HG03521 (cell line): ENCODE results near the gene OPN1MW3.
A peak's percentile ranks its signal among the peaks of the same experiment; 100 is the strongest.
"Not testable (repeated sequence)": the region's sequence is repeated elsewhere in the genome, so short reads cannot be mapped to it uniquely, and the experiment has no call there.

Experiments
- ATAC-seq: cut with Tn5 transposase; IDR thresholded peaks from one replicate; pipeline ENCODE4 v1.9.1; 2021; ENCODE audit warnings: mild to moderate bottlenecking, moderate library complexity; ENCODE audit not compliant: unreplicated experiment

Gene OPN1MW3

DNA sequence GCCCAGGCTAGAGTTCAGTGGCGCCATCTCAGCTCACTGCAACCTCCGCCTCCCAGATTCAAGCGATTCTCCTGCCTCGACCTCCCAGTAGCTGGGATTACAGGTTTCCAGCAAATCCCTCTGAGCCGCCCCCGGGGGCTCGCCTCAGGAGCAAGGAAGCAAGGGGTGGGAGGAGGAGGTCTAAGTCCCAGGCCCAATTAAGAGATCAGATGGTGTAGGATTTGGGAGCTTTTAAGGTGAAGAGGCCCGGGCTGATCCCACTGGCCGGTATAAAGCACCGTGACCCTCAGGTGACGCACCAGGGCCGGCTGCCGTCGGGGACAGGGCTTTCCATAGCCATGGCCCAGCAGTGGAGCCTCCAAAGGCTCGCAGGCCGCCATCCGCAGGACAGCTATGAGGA lies at the start of gene OPN1MW3:
Gene OPN1MW3 (plus strand): TSS at position 301 of the 400 bp plus-strand sequence. CDS start 38 bp downstream, at position 339.
- not testable (repeated sequence) for ATAC-seq

DNA sequence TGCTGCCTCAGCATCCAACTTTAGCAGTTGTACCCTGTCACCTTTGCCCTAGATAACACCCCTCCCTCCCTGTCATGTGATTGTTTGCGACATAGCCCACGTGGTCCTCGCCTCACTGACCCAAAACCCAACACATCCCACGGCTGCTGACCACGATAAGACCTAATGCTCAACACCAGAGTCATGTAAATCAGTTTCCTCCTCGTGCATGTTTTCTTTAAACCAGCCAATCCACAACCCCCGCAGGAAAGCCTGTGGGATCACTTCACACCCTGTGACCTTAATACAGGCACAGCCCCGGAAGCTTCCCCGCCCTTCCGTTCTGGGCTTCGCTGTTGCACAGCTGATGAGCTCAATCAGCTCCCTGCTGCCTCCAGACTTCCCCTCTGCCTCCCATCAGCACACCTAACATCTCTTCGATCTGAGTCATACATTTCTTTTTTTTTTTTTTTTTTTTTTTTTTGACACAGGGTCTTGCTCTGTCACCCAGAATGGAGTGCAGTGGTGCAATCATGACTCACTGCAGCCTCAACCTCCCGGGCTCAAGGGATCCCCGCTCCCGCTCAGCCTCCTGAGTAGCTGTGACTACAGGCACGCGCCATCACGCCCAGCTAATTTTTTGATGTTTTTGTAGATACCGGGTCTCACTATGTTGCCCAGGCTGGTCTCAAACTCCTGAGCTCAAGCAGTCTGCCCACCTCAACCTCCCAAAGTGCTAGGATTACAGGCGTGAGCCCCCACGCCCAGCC lies 47.5 kb upstream of the OPN1MW3 start:
- not testable (repeated sequence) for ATAC-seq

GRCh38 chrX:154211057-154211456 lies 46.3 kb upstream of the OPN1MW3 start:
- ATAC-seq = not testable (repeated sequence)

- not testable (repeated sequence) for ATAC-seq
These were observed 45.9 kb upstream of the OPN1MW3 start for GRCh38 chrX:154211499-154211898.

DNA sequence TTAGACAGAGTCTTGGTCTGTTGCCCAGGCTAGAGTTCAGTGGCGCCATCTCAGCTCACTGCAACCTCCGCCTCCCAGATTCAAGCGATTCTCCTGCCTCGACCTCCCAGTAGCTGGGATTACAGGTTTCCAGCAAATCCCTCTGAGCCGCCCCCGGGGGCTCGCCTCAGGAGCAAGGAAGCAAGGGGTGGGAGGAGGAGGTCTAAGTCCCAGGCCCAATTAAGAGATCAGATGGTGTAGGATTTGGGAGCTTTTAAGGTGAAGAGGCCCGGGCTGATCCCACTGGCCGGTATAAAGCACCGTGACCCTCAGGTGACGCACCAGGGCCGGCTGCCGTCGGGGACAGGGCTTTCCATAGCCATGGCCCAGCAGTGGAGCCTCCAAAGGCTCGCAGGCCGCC lies 37.9 kb upstream of the OPN1MW3 start, which contains the start of gene OPN1MW2:
Gene OPN1MW2 (plus strand): TSS at position 301 of the 400 bp plus-strand sequence. CDS start 60 bp downstream, at position 361.
- ATAC-seq = not testable (repeated sequence)

- ATAC-seq = not testable (repeated sequence)
These were observed 32.1 kb upstream of the OPN1MW3 start for GRCh38 chrX:154225292-154225691.

- not testable (repeated sequence) for ATAC-seq
These were observed 30.7 kb upstream of the OPN1MW3 start for GRCh38 chrX:154226706-154227105.

GRCh38 chrX:154231443-154231842 lies 25.9 kb upstream of the OPN1MW3 start:
- not testable (repeated sequence) for ATAC-seq

DNA sequence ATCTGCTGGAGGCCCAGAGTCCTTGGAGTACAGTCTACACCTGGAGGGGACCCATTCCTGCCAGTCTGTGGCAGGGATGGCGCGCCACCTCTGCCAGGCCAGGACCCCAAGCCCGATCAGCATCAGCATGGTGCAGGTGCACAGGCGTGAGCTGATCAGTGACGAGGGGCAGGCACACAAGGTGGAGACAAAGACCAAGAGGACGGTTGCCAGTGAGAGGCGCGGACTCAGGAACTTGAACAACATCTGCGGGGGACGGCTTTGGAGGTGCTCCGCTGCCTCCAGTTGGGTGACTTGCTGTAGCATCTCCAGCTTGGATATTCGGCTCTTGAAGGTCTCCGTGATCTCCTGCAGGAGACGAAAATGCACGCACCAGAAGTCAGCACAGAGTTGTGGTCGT lies 23.8 kb upstream of the OPN1MW3 start:
- not testable (repeated sequence) for ATAC-seq

- ATAC-seq = not testable (repeated sequence)
These were observed 18.3 kb upstream of the OPN1MW3 start for GRCh38 chrX:154238939-154239559.

DNA sequence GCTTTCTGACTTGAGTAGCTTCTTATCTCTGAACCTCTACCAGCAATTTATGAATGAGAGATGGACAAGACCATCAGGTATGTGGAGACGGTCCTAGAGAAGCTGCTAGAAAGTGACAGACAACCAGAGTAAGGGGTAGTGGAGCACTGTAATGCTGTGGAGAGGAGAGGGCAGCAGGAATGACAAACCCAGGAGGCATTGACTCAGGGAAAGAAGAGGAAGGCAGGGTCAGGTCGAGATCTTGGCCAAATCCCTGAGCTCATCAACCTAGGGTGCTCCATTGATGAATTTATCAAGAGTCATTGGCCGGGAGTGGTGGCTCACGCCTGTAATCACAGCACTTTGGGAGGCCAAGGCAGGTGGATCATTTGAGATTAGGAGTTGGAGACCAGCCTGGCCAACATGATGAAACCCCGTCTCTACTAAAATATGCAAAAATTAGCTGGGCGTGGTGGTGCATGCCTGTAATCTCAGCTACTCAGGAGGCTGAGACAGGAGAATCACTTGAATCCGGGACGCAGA lies 17.3 kb upstream of the OPN1MW3 start:
- not testable (repeated sequence) for ATAC-seq

- peak; percentile 56 for ATAC-seq
These were observed 9.9 kb upstream of the OPN1MW3 start for GRCh38 chrX:154247377-154248045.

- ATAC-seq = not testable (repeated sequence)
These were observed 9.3 kb upstream of the OPN1MW3 start for GRCh38 chrX:154248076-154248475.

- ATAC-seq = not testable (repeated sequence)
These were observed 1.3 kb downstream of the OPN1MW3 start for GRCh38 chrX:154258711-154259110.

GRCh38 chrX:154263072-154263471 lies 5.7 kb downstream of the OPN1MW3 start:
- ATAC-seq = not testable (repeated sequence)

- ATAC-seq = not testable (repeated sequence)
These were observed 11.9 kb downstream of the OPN1MW3 start for GRCh38 chrX:154269245-154269644.

DNA sequence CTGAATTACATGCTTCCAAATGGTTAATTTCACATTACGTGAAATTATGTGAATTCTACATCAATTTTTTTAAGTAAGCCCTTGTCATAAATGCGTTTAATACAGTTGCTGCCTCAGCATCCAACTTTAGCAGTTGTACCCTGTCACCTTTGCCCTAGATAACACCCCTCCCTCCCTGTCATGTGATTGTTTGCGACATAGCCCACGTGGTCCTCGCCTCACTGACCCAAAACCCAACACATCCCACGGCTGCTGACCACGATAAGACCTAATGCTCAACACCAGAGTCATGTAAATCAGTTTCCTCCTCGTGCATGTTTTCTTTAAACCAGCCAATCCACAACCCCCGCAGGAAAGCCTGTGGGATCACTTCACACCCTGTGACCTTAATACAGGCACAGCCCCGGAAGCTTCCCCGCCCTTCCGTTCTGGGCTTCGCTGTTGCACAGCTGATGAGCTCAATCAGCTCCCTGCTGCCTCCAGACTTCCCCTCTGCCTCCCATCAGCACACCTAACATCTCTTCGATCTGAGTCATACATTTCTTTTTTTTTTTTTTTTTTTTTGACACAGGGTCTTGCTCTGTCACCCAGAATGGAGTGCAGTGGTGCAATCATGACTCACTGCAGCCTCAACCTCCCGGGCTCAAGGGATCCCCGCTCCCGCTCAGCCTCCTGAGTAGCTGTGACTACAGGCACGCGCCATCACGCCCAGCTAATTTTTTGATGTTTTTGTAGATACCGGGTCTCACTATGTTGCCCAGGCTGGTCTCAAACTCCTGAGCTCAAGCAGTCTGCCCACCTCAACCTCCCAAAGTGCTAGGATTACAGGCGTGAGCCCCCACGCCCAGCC lies 27.3 kb downstream of the OPN1MW3 start:
- ATAC-seq = not testable (repeated sequence)

GRCh38 chrX:154286406-154286805 lies 29.0 kb downstream of the OPN1MW3 start:
- ATAC-seq = not testable (repeated sequence)

DNA sequence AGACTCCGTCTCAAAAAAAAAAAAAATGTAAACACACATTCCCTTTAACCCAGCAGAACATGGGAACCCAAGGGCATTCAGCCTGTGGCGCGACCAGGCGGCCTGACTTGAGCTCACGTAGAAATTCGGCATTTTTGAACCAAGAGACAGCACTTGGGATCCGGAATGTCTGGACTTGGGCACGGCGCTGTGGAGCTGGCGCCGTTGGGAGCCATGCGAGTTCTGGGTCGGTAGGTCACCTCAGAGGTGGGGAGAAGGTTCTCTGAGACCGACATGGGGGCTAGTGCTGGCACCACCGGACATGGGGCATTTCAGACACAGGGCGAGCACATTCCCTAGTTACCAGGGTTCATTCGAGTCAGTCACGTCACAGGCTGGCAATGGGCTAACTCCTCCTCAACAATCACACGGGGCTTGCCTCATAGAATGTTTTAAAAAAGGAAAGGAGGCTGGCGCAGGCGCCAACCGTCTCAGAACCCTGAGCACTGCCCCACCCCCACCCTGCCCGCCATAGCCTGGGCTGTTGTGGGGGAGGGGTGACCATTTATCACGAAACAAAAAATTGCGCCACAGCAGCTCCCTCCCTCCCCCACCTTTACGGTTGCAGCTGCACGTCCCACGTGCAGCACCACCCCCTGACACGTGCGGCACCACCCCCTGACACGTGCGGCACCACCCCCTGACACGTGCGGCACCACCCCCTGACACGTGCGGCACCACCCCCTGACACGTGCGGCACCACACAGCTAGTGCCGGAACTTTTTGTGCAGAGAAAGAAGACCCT lies 37.6 kb downstream of the OPN1MW3 start, which contains the start of gene TEX28:
Gene TEX28 (minus strand): TSS at position 334 of the 784 bp plus-strand sequence. CDS start 3,007 bp downstream, outside the sequence.
- no peak for ATAC-seq
